HG03196 (cell line): ENCODE data around the gene MALT1.
"Not testable (repeated sequence)": the region's sequence is repeated elsewhere in the genome, so short reads cannot be mapped to it uniquely, and the experiment has no call there.

Experiments used
- ATAC-seq: cut with Tn5 transposase; IDR thresholded peaks from one replicate; pipeline ENCODE4 v1.9.1; 2021; ENCODE audit not compliant: unreplicated experiment

Gene MALT1

DNA sequence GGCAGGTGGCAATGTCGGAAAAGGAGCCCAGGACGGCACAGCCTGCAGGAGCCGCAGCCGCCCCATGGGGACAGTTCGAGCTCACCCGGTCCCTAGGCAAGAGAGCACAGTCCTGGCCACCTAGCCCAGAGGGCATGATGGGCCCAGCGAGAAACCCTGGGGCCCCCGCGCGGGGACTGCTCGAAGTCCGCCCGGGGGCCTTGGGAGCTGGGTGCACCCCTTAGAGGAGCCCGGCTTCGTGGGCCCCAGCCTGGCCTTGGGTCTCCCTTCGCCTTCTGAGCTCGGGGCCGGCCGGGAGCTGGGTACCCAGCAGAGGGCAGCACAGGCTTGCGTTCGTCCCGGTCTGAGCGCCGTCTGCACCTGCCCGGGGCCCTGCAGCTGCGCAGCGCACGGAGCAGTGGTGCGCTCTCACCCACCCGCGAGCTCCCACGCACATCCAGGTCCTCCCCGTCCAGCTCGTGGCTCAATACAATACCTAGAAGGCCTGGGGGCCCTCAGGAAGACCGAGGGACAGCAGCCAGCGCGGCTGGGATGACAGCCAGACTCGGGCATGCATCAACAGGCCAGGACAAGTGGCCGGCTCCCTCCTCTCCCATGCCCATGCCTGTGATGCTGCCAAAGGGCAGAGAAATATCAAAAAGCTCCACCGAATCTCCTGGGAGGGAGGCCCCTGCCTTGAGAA, 97.2 kb downstream of the MALT1 start:
- peak; percentile 71 for ATAC-seq

DNA sequence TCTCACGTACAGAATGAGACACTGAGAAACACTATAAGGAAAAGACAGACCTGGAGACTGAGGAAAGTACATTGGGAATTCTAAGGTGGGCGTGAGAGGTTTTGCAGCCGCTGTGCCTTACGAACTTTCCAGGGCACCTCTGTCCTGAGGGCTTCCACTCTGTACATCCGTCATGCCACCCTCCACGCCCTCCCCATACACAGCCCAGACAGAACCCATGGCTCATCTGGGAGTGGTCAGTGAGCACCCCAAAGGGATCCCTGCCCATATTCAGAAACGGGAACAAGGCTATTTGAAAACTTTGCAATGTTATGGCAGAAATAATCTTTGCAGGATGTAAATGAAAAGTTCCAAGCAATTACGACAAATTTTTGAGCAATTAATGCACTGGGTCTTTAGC, 98.1 kb downstream of the MALT1 start:
- ATAC-seq: no peak

DNA sequence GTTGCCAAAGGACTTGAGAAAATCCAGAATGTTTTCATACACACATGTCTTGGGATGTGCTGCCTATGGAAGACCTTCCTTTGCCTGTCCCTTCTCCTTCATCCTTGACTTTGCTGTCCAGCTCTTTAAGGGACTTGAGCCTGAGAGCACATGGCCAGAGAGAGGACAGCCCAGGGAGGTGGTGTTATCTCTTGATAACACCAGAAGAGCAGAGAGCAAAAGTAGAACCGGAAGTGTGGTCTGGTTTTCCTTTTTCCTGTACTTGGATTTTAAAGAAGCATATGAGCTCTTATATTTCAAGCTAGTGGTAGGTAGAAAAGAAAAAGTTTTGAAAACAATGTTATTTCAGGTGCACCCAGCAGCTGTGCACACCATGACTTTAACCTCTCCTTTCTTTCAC, 99.3 kb downstream of the MALT1 start:
- no peak for ATAC-seq

DNA sequence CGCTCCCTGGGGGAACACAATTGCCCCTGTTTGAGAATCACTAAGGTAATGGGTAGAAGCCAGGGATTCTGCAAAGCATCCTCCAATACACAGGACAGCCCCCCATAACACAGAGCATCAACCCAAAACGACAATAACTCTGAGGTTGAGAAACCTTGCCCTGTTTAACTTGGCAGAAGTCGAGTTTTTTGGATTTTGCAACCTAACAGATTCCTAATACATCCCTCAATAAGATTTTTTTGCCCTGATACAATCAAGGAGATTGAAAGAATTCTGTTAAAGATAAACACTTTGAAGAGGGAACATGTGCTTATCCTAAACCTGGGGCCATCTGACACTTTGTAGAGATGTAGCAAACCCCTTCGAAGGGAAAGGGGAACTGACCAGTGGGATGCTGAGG, 100.9 kb downstream of the MALT1 start:
- ATAC-seq: no peak

DNA sequence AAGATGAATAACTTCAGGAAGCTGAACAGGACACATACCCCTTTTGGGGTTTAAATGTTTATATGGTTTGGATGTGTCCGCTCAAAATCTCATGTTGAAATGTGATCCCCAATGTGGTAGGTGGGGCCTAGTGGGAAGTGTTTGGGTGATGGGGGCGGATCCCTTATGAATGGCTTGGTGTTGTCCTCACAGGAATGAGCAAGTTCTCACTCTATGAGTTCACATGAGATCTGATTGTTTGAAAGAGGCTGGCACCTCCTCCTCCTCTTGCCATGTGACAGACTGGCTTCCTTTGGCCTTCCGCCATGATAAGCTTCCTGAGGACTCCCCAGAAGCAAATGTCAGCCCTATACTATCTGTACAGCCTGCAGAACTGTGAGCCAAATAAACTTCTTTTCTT, 104.8 kb downstream of the MALT1 start:
- ATAC-seq: no peak

DNA sequence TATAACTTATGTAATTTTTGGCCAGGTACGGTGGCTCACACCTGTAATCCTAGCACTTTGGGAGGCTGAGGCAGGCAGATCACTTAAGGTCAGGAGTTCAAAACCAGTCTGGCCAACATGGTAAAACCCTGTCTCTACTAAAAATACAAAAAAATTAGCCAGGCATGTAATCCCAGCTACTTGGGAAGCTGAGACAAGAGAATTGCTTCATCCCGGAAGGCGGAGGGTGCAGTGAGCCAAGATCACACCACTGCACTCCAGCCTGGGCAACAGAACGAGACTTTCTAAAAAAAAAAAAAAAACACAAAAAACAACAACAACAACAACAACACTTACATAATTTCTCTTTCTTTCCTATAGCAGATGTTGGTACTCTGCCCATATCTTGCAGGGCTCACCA, 105.3 kb downstream of the MALT1 start:
- ATAC-seq: not testable (repeated sequence)

DNA sequence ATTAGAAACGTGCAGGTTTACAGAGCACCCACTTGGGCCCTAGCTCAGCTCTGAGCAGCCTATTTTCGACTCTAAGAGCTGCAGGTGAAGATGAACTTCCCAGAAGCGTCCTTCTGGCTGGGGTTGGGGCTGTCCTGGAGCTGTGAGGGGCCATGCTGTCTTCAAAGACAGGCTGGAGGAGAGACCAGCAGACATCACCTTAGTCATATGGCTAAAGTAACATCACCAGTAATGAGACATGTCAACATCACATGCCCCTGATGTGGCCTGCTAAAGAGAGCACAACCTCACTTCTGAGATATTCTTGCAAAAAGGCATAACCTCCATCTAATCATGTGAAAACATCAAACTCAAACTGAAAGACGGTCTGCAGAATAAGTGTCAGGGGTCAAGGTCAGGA, 106.2 kb downstream of the MALT1 start:
- ATAC-seq: no peak

DNA sequence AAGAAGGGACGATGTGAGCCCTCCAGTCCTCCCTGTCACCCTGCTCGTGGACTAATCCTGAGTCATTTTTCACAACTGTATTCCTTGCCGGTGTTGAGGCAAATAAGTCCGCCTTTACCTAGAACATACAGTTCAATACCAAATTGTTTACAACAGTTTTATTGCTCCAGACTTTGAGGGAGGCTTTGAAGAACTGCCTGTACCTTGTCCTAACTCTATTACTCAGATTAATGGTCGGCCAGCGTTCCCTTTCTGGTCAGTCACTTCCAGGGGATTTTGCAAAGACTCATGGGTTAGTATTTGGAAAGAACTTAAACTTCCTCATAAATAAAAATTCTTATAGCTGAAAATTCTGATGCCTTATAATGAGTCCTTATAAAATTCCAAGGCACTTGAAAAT, 108.3 kb downstream of the MALT1 start:
- ATAC-seq: no peak

DNA sequence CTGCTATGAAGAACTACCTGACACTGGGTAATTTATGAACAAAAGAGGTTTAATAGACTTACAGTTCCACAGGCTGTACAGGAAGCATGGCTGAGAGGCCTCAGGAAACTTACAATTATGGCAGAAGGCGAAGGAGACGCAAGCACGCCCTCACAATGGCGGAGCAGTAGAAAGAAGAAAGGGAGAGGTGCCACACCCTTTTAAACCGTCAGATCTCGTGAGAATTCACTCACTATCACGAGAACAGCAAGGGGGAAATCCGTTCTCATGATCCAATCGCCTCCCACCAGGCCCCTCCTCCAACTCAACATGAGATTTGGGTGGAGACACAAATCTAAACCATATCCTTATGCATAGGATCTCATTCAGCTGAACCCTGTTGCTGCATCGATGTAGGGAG, 108.8 kb downstream of the MALT1 start:
- ATAC-seq: no peak

DNA sequence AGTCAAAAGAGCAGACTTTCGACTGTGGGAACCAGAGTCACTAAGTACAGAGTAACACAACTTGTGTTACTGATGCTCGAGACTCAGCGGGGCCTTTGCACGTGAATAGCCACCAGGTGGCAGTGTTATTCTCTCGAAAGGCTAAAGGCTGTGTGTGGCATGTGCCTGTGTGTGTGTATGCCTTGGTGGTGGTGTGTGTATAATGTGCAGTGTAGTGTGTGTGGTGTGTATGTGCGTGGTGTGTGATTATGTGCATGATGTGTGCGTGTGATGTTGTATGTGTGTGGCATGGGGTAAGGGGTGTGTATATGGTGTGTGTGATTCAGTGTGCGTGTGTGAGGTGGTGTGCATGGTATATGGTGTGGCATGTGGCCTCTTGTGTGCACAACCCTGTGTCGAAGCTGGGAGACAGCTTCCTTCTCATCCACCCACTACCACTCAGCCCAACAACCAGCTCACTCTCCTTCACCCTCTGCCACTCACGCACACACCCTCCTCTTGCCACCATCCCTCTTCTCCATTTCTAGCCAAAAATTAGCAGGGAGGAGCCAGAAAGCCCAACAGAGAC, 110.4 kb downstream of the MALT1 start:
- no peak for ATAC-seq

DNA sequence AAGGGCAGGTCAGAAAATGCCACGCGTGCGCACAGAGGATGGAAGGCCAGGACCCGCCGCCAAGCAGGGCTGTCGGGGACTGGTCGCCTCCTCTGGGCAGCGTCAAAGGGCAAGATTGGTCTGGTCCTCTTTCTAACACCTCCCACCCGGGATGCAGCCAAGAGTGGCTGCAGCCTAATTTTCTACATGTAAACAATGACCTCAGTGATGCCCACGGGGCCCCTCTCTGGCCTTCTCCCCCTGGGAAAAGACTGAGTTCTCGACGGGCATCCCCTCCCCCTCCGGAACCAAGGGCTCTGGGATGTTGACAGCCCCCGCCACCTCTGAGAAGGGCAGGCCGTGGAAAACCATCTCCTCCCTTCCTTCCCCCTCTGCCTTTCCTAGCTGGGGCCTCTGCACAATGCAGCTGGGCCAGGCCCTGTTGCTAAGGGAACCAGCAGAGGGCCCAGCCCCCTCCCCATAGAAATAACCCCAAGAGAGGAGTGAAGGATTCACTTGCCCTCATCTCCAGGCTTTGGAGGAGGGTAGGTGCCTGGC, 113.4 kb downstream of the MALT1 start:
- no peak for ATAC-seq

DNA sequence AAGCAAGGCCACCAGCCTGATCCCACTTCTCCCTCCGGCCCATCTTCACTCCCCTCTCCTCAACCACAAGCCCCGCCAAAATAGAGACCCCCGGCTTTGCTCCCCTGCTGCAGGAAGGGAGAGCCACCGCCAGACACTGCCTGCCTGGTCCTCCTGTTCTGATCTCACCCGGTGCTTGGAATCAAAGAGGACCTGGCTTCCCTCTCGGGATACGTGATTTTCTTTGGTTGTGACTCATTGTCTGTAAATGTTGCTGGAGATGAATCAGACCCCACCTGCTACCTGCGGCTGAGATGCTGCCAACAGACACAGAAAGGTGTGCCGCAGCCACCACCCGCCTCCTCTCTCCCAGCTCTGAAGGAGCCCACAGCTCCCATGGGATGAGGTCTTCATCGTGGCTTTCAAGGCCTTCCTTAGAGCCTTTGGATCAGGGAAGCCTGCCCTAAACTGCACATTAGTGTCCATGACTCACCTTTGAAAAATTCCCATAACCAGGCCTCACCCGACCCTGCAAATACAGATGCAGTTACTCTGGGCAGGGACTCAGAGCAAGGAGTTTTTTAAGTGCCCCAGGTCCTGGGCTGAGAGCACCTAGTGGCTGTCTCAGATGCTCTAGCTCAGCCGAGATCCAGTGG, 114.0 kb downstream of the MALT1 start:
- ATAC-seq: no peak

DNA sequence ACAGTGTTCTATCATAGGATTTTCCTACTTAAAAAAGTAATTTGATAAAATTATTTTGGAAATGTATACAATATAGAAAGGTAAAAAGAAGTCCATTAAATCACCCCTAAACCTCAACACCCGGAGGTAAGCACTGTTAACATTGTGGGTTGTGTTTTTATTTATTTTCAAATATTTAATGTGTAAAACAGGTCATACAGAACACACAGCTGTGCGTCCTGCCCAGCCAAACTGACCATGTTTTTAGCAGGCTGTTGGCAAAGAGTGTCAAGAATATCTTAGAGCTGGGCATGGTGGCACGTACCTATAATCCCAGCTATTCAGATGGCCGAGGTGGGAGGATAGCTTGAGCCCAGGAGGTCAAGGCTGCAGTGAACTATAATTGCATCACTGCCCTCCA, 114.6 kb downstream of the MALT1 start:
- no peak for ATAC-seq

DNA sequence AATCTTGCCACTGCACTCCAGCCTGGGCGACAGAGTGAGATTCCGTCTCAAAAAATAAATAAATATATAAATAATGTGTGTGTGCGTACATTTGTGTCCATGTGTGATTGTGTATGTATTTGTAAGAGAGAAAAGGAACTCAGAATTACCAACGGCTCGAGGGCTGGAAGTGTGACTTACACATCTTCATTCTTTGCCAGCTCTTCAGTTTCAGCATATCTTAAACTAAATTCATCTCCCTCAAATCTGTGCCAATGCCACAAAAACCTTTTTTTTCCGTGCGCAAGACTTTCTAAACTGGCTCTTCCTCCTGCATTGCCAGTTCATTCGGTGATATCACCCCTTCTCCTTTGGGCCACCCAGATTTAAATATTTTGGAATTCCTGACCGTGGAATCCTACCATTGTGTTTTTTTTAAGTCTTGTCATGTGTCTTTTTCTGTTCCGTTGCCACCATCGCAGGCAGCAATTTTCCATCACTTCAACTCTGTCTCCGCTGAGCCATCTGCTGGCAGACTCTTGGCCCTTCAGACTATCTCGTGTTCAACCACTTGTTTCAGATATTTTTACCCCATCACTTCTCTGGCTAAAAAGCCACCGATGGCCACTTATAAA, 116.4 kb downstream of the MALT1 start:
- ATAC-seq: no peak

DNA sequence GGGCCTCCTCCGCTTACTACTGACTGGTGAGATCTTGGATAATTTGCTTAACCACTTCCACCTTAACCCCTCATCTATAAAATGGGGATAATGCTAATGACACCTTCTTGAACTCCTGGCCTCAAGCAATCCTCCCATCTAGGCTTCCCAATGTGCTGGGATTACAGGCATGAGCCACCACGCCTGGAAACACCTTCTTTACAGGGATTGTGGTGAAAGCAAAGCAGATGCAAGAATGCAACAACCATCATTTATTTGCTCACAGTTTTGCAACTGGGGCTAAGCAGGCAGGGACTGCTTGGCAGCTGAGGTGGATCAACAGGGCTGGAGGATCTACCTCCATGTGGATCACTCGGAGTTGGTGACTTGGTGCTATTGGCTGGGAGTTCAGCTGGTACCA, 117.2 kb downstream of the MALT1 start:
- ATAC-seq: no peak

DNA sequence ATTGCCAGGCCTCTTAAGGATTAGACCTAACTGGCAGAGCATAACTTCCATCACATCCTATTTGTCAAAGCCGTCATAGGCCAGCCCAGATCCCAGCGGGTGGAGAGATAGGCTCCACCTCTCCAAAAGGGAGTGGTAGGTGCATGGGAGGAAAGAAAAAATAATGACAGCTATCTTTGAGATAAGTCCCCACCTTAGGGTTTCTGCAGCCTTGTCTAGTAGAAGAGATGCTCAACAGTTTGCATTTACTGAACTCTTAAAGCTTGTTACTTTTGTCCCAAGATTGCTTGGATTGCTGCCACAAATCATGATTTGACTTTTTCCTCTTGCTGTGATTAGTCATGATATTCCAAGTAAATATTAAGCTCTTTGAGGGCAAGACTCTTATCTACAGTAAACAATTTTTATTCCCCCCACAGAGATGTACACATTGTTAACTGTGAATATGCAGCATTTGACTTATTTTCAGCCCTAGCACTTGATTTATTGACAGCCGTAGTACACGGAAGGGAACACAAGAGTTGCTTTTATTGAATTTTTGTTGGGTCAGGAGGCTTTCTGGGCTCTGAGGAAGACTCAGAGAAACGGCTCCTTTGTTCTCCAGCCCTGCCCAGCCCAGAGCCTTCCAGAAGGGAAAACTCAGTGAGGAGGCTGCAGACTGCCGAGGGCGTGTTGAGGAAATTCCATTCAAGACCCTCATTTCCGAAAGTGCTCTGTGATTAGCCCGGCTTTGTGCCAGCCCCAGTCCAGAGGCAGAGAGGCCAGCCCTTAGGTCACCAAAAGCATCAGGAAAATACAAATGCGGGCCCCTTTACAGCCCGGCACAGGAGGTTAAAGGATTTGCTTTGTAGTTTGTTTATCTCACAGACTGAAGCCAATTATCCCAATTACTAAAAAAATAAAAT, 118.0 kb downstream of the MALT1 start:
- no peak for ATAC-seq

DNA sequence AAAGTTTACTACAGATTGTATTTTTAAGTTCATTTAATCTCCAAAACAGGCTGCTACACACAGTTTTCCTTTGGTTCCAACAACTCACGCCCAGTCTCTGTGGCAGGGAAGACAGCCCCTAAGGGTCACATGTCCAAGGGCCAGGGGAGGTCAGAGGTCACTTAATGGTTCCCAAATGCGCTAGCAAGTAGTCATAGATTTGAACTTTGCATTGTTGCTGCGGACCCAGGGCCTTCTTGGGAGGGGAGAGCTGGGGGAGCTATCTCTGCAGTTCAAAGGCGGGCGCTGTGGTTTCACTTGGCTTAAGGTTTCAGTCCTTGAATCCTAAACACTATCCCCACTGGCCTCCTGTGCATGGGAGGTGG, 118.6 kb downstream of the MALT1 start:
- ATAC-seq: no peak

DNA sequence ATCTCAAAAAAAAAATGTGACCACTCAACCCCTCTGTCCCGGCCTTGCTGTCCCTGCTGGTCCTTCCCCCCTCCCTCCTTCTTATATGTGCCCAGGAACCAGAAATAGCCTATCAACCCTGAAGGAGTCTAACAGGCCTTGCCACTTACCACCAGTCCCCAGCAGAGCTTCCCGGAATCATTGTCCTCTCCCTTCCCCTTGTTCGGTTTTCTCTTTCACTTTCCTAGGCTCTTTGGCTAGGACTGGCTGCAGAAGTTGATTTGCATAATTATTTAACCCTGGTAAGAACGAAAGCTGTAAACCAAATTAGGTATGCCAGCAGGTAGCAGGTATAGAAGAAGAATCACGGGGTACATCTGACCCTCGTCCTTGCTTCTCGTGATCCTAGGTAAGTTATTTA, 120.8 kb downstream of the MALT1 start:
- ATAC-seq: peak; percentile 74

DNA sequence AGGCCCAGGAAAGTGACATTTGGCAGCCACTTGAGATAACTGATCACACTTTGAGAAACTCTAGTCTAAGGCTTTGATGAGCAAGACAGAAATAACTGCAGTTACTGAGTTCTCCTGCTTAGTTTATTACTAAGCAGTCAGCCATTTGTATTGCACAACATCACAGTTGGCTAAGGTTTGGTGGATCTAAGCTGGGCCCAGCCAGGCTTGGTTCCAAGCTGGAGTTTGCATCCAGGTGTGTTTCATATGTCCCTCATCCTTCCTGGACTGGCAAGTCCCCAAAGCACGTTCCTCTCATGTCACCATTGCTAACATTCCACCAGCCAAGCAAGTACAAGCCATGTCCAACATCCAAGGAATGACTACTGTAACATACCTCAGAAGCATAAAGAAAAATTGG, 122.1 kb downstream of the MALT1 start:
- ATAC-seq: no peak

DNA sequence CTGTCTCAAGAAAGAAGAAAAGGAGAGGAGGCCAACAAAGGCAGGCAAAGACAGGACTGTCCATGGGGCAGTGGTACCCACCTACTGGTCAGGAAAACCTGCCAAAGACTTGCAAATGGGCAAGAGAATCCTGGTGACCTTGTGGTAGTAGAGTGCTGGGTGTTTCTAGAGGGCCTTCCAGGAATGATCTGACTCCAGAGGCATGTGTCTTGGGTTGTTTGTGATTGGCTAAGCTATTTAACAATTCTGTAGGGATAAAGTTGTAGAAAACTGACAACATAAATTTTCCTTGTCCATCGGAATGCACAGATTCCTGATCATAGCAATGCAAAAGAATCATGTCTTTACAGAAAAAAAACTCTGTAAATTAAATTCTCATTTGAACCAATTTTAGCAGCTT, 125.0 kb downstream of the MALT1 start:
- no peak for ATAC-seq

DNA sequence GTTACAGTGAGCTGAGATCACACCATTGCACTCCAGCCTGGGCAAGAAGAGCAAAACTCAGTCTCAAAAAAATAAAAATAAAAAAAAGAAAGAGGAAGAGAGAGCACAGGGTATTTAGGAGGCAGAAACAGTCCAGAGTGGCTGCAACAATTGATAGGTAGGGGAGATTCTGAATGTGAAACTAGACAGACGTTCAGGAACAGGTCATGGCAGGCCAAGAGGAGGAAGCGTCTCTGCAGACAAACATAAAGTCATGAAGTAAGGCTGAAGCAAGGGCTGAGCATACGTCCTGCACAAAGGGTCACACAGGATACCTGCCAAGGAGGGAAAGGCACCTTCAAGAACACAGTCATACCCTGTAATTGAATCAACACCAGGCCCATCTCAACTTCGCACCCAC, 129.3 kb downstream of the MALT1 start:
- peak; percentile 81 for ATAC-seq
